ENCODE measurements around the gene DNAJC30.

DNAJC30 gene

DNA sequence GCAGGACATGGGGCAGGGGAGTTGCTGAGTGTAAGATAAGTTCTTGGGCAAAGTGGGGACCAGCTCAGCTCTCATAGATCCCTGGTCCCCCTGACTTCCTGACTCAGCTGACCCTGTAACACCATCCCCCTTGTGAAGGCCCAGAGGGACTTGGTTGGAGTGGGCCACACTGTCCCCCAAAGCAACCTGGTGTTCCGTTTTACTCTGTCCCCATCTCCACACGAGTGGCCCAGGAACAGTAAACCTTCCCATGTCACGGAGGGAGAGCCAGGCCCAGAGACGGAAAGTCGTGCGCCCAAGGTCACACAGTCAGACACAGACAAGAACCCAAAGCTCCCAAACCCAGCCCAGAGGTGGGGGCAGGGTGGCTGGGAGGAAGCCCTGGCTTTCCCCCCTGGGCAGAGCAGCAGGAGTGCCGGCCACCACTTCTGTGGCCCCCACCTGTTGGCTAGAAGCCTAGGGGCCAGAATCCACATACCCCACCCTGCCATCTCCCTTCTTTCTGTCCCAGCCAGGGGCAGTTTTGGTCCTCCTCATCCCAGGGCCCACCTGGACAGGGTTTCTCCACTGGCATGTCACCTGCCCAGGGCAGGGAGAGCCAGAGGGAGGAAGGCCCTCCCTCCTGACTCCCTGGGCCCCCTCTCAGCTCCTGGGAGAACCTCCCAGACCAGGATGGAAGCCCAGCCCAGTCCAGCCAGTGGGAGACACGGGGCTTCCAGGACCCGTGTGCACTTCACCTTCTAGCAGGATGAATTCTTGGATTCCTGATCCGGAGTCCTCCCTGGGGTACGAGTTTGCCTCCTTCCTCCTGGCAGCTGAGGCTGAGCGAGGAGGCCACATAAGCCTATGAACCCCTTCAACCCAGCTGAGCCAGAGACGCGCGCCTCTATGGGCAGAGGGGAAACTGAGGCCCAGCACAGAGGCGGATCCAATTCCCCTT lies 36.2 kb downstream of the DNAJC30 start:
- TF ChIP-seq, protein P1, sequence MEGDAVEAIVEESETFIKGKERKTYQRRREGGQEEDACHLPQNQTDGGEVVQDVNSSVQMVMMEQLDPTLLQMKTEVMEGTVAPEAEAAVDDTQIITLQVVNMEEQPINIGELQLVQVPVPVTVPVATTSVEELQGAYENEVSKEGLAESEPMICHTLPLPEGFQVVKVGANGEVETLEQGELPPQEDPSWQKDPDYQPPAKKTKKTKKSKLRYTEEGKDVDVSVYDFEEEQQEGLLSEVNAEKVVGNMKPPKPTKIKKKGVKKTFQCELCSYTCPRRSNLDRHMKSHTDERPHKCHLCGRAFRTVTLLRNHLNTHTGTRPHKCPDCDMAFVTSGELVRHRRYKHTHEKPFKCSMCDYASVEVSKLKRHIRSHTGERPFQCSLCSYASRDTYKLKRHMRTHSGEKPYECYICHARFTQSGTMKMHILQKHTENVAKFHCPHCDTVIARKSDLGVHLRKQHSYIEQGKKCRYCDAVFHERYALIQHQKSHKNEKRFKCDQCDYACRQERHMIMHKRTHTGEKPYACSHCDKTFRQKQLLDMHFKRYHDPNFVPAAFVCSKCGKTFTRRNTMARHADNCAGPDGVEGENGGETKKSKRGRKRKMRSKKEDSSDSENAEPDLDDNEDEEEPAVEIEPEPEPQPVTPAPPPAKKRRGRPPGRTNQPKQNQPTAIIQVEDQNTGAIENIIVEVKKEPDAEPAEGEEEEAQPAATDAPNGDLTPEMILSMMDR (IDR thresholded peaks at IDR 0.05; ENCODE audit: control insufficient read depth, extremely low read depth, insufficient read depth) = no peak
- no peak overlapping the region for H3K4me3 ChIP-seq (ENCODE audit: low read depth, low read length)
- DNase-seq (ENCODE audit: low read depth) = no peak

DNA sequence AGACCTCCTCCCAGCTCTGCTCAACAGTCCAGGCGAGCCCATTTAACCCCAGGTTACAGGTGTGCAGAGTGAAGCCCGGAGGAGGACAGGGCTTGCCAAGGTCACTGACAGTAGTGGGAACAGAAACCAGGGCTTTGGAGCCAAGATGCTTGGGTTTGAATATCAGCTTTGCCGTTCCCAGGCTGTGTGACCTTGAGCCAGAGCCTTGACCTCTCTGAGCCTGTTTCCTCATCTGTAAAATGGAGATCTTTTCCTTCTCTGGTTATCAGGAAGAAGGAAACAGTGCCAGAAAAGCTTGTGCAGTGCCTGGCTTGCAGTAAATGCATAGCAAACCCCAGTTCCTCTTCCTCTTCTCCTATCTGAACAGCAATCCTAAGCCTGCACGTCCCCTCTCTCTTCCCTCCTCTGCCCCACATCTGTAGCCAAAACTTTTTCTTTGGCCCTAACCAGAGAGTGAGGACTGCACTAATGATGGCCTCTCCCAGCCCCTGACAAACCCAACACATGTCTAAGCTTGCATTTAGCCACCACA lies 37.5 kb downstream of the DNAJC30 start:
- DNase-seq (ENCODE audit: low read depth) = no peak

DNA sequence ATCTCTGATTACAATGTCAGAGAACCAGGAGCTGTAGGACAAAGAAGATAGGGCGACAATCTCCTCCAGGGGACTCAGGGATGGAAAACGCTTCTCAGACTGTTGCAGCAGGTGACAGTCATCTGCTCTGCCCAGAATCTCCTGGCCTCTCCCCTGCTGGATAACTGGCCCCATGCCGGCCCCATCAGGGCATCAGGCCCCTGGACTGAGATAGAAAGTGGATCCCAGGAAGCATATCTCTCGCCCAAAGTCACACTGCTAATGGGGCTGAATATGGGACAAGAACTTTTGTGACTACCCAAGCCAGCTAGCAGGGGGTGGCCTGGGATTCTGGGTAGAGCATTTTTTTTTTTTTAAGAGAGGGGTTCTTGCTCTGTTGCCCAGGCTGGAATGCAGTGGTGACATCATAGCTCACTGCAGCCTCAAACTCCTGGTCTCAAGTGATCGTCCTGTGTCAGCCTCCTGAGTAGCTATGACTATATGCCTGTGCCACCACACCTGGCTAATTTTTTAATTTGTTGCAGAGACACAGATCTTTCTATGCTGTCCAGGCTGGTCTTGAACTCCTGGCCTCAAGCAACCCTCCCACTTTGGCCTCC lies 38.5 kb downstream of the DNAJC30 start:
- H3K4me3 ChIP-seq (ENCODE audit: low read depth, low read length) = no peak overlapping the region
- TF ChIP-seq, protein P1 (IDR thresholded peaks at IDR 0.05; ENCODE audit: control insufficient read depth, extremely low read depth, insufficient read depth) = no peak
- no peak for DNase-seq (ENCODE audit: low read depth)

More for the DNA sequence above, 37.5 kb downstream of the DNAJC30 start:
- H3K4me3 ChIP-seq (ENCODE audit: low read depth, low read length) = no peak overlapping the region
- TF ChIP-seq, protein P1 (IDR thresholded peaks at IDR 0.05; ENCODE audit: control insufficient read depth, extremely low read depth, insufficient read depth) = no peak

DNA sequence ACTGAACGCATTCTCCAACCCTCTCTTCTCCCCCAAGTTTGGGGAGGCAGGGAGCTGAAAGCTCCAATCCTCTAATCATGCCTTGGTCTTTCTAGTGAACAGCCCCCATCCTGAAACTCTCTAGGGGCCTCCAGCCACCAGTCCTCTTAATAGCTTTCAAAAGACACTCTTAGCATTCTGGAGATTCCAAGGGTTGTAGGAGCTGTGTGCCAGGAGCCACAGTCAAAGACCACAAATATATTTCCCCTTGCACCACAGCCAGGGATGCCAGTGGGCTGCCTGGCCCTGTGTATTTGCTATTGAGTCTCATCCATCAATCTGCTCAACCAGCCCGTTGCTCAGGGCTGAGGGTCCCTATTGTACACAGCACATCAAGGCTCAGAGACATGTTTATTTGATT lies 40.4 kb downstream of the DNAJC30 start:
- no peak for DNase-seq (ENCODE audit: low read depth)
- TF ChIP-seq, protein P1 (IDR thresholded peaks at IDR 0.05; ENCODE audit: control insufficient read depth, extremely low read depth, insufficient read depth) = no peak

GRCh38 chr7:73638911-73639310 lies 44.3 kb downstream of the DNAJC30 start:
- TF ChIP-seq, protein P1 (IDR thresholded peaks at IDR 0.05; ENCODE audit: control insufficient read depth, extremely low read depth, insufficient read depth) = no peak
- no peak overlapping the region for H3K4me3 ChIP-seq (ENCODE audit: low read depth, low read length)
- DNase-seq (ENCODE audit: low read depth) = no peak

More for the DNA sequence above, 40.4 kb downstream of the DNAJC30 start:
- H3K4me3 ChIP-seq (ENCODE audit: low read depth, low read length) = no peak overlapping the region

DNA sequence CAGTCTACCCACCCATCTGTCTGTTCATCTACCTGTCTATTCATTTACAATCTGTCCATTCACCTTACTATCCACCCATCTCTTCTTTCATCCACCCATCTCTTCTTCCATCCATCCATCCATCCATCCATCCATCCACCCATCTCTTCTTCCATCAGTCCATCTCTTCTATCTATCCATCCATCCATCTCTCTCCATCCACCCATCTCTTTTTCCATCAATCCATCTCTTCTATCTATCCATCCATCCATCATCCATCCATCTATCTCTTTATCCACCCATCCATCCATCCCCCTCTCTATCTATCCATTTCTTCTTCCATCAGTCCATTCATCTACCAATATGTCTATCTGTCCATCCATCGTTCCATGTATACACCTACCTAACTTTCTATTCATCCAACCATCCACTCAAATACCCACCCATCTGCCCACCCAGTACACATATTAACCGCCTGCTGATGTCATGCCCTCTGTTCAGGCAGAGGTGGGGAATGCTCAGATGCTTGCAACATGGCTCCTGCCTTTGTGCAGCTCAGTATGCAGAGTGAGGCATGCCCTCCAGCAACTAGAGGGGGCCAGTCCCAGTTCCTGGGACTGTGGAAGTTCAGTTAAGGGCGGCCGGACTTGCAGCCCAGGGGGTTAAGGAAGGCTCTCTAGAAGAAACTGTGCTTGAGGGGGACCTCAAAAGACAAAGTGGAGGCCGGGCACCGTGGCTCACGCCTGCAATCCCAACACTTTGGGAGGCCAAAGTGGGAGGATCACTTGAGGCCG lies 47.6 kb downstream of the DNAJC30 start:
- no peak for DNase-seq (ENCODE audit: low read depth)
- no peak overlapping the region for H3K4me3 ChIP-seq (ENCODE audit: low read depth, low read length)
- TF ChIP-seq, protein P1 (IDR thresholded peaks at IDR 0.05; ENCODE audit: control insufficient read depth, extremely low read depth, insufficient read depth) = no peak
